ENCODE data around the gene SCN9A.
"Not testable (repeated sequence)": the region's sequence is repeated elsewhere in the genome, so short reads cannot be mapped to it uniquely, and the experiment has no call there.

The SCN9A gene

DNA sequence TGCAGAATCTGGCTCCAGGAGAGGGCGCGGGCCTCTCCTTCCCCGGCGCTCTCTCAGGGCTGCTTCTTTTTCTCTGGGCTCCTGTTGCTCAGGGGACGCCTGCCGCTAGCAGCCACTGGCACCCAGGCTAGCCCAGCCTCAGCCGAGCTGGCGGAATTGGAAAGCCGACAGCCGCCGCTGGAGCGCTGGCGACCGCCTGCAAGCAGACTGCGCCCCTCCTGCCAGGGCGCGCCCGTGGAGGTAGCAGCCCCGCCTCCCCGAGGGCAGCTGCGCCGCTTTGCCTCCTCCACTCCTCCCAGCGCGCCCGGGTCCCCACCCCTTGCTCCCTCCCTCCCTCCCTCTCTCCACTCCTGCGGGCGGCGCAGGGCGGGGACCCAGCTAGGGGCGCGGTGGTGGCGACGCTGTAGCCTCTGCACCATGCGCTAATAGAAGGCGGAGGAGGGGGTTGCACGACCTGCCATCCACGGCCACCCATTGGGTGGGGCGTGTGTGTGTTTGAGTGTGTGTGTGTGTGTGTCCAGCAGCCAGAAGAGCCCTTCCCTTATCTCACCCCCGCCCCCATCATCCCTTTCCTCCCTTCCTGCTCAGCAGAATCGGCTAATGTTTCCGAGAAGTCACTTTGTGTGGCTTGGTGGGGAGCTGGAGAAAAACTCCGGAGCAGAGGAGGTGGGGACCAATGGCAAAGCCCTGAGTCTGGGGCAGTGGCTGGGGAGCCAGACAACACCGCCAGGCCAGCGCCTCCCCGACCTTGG, at the start of gene SCN9A:
SCN9A (minus strand) TSS at position 209 of the 752 bp plus-strand sequence. CDS start 64,188 bp downstream, outside the sequence.
- peak; percentile 83 for DNase-seq

DNA sequence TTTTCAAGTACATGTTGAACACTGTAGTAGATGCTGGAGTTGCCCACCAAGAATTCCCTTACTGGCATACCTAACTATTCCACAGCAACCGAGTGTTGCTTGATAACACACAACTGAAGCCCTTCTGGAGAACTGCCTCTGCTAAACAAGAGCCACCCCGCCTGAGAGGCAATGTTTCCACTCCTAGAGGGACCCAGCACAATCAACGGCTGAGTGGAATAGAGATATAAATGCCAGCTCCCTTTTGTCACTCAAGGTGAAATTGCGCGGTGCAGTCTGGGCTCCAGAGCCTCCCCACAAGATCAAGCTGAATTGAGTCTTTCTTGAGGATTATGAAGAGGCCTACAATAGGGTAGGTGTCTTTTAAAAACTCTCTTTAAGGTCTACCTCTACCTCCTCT, 49.1 kb upstream of the SCN9A start:
- no peak for DNase-seq

DNA sequence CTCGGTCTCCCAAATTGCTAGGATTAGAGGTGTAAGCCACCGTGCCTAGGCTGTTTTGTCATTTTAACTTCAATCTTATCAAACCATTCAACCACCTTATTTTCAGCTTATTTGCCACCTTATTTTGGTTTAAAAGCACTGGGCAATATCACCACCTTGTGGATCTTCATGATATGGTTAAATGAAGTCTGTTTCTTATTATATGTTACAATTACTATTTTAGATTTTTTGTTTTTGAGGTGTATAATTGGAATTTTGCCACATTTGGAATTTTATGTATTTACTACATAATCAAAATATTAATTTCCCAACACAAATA, 43.8 kb upstream of the SCN9A start:
- DNase-seq = no peak

DNA sequence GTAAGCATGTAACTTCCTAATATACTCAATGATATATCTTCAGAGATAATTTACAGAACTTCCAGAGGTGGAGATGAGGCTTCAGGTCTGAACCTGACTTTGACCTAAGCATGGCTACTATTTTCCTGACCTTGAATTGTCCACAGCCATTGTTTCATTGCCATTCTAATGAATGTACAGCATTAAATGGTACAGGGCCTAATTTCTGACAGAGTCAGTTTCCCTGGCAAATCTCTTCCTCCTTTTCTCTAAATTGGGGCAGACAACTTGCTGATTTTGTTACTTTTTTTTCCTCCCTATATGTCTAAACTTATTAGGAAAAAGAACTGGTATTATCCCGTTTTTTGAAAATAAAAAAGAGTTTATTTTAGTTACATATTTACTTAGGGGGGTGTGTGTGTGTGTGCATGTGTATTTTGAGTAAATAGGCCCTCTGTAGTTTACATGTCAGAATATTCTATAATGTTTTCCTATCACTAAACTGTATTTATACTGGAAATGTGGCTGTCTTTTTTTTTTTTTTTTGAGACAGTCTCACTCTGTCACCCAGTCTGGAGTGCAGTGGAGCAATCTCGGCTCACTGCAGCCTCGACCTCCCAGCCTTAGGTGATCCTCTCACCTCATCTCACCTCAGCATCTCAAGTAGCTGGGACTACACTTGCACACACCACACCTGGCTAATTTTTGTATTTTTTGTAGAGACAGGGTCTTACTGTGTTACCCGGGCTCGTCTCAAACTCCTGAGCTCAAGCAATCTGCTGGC, 43.3 kb upstream of the SCN9A start:
- DNase-seq = no peak

DNA sequence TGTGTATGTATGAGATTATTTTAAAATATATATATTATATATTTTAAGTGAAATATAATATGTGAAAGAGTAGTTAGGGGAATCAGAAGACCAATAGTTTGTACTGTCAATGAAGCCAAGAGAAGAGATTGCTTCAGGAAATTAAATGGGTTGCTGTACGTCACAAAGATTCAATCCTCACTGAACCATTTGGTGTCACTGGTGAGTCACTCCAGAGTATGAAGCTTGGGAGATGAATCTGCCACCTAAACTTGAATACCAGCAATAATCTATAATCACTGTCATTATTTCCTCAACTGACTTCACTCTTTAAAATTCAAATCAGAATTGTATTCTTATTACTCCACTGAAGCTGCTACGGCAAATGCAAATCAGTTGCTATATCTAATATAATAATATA, 41.9 kb upstream of the SCN9A start:
- DNase-seq = no peak

DNA sequence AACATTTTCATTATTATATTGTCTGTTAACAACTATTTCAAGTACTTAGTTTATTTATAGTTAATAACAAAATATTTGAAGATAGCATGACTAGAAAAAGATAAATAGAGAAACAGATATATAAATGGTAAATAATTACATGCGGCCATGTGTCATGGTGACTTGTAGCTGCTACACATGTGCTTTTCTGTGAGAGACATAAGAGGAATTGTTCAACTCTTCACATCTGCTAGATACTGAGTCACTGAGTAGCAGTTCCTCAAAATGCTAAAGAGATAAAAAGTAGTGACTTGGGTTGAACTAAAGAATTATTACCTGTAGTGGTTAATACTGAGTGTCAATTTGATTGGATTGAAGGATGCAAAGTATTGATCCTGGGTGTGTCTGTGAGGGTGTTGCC, 37.5 kb upstream of the SCN9A start:
- DNase-seq = no peak

DNA sequence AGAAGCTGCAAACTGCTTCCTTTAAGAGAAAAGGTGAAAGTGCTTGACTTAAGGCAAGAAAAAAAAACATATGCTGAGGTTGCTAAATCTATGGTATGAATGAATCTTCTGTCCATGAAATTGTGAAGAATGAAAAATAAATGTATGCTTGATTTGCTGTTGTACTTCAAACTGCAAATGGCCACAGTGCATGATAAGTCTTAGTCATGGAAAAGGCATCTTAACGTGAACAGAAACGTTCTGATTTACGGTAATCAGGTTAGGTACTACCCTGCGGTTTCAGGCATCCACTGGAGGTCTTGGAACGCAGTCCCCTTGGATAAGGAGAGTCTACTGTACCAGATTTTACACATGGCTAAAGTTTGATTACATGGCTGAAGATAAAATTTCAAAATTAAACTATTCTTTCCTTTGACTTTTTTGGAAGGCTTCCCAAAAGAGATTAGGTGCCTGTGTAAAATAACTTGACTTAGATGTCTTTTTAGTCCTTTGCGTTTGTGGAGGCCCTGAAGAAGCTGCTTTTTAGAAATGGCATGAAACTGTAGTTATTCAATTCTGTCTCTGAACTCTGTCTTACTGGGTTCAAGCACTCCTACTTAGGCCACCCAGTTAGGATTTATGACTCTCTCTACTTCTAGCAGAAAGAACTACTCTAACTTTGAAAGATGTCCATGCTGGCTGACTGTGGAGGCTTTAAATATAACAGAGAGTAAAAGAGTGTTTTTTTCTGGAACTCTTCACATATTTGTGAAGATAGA, 35.9 kb upstream of the SCN9A start:
- DNase-seq = no peak

DNA sequence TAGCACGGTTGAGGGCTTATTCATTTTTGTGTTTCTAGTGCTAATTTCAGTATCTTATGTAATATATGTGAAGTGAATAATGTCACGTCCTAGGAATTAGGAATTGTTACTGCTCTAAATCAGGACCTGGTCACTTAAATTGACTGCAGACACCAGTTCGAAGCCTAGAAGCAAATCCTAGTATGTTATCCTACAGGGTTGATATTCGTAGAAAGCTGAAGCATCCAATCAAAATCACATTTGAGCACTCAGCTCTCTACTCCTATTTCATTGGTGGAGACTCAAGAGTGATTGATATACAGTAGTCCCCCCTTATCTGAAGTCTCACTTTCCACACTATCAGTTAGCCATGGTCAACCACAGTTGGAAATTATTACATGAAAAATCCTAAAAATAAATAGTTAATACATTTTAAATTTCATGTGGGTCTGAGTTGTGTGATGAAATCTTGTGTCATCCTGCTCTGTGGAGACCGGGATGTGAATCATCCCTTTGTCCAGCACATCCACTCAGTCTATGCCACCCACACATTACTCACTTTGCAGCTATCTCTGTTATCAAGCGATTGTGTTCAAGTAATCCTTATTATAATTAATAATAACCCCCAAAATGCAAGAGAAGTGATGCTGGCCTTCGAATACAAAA, 35.2 kb upstream of the SCN9A start:
- no peak for DNase-seq

DNA sequence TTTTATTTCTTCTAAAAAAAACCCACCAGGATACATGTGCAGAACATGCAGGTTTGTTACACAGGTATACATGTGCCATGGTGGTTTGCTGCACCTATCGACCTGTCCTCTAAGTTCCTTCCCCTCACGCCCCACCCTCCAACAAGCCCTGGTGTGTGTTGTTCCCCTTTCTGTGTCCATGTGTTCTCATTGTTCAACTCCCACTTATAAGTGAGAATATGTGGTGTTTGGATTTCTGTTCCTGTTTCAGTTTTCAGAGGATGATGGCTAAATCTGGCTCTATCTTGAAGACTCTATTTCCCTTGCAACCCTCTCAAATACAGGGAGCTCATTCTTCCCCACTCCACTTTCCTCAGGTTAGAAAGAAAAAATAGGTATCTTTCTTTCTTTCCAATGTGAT, 32.0 kb upstream of the SCN9A start:
- not testable (repeated sequence) for DNase-seq

DNA sequence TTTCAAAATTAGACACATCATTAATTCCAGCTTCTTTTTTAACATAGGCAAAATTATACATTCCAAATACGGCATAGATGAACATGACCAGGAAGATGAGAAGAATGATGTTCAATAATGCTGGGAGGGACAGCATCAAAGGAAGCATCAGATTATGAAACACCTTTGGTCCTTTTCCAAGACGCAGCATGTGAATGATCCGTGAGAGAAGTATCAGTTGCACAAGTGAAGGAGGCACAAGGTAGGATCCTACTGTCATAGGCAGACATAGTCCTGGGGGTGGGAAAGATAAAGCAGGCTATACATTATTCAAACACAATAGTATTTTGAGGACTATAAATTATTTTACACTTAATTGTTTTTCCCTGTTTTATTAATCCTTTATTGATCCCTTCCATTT, 30.6 kb upstream of the SCN9A start:
- no peak for DNase-seq

DNA sequence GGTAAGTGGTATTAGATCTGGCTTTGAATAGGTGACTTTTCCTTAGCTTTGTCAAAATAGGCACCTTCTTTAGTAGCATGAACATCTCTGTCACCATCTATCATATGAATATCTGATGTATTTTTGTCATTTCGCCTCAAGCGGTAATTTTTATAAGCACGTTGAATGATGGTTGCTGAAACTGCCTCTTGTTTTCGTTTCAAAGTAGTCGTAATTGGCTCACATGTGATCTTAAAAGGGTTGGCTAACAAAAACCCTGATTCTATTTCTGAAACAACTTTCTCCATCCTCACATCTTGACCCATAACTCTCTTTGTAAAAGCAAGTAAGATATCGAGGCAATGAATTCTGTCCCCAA, 29.8 kb upstream of the SCN9A start:
- DNase-seq = no peak

DNA sequence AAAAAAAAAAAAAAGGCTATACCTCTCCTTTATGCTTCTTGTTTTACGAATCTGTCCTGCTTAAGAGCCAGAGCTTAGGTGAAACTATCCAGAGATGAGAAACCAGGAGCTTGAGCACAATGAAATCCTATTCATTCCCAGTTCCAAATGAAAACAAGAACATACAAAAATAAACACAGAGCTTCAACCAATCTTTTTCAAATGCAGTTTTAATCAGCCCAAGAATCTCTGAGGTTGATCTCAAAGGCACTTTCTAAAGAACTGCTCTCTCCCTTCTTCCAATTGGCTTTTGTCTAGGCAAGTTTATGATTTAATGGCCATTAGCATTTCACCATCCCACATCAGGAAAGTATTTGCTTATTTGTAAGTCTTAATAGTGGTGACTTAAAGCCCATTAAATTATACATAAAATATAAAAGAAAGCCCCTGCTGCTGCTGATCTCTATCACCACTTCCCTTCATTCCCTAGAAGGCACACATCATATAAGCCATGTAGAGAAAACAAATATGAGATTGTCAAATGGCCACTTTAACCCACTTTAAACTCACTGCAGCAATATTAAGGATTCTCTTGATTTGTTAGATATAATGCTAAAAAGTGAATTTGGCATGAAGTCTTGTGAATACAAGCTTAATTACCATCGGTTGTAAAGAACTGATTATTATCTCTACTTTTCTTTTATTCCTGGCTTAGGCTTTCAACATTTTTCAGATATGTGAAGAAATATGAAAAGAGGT, 29.3 kb upstream of the SCN9A start:
- DNase-seq = no peak

DNA sequence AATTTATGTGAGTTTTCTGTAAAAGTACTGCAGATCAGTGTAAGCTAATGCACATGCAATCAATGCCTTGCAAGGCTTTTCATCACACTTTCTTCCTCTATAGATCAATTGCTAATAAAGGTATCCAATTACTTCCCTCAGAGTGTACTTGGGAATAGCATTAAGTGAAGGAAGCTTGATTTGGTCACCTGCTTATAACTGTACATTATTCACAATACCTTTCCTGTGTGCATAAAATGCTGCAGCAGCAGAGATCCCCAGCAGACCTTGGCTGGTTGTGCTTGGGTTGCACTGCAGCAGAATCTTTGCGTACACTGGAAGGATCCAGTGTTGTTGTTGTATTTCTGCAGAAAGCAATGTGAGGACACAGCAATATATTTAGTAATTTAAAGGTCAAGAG, 18.5 kb upstream of the SCN9A start:
- no peak for DNase-seq

DNA sequence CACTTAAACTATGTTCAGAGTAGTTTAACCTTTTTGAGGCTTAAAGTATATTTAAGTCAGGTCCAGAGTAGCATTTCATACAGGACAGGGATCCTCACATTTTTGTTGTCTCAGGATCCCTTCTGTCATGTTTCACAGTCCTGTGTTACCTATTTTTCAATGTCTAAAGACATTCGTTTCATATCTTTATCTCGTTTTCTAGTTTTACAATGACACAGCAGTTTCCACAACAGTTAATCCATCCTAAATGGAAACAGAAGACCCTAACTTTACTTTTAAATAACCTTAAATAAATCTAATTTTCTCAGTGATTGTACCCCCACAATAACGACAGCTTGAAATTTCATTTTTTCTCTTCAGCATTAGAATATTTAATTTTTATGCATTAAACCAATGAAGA, 17.3 kb upstream of the SCN9A start:
- no peak for DNase-seq

DNA sequence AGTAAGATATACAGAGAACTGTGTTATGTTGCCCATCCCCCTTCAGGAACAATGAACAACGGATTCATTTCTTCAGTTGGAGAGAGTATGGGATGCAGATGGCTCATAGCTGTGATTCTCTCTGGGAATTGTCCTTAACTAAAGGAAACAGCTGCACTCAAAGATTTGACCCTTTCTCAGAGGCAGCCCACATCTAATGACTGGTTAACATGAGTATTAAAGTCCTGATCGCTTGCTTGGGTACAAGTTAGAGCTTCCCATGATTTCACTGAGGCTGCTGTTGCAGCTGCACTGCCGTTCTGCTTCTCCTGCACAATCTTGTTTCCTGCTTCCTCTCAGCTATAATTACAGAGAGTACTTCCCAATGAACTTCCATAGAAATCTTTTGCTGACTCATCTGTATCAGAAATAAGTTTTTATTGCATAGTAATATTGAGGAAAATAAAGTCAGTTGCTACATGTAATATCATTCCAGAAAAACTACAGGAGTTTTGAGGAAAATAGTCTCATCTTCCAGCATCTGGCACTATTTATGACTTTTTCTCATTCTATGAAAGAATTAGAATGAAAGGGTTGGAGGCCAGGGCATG, 12.8 kb upstream of the SCN9A start:
- DNase-seq = no peak

DNA sequence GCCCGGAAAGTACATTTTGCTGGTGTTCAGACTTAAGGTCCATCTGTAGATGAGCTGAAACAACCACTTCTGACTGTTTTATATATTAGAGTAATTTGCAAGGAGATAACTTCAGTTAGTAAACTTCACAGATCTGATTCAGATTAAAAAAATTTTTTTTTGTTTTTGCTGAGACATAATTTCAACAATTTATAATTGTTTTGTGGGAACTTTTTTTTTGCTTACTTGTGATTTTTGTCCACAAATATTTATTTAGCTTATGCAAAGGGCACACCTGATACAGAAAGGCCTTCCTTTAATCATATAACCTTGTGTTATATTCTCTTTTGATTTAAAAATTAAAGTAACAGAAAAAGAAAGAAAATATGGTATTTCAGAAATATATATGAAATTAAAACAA, 9.6 kb upstream of the SCN9A start:
- no peak for DNase-seq

DNA sequence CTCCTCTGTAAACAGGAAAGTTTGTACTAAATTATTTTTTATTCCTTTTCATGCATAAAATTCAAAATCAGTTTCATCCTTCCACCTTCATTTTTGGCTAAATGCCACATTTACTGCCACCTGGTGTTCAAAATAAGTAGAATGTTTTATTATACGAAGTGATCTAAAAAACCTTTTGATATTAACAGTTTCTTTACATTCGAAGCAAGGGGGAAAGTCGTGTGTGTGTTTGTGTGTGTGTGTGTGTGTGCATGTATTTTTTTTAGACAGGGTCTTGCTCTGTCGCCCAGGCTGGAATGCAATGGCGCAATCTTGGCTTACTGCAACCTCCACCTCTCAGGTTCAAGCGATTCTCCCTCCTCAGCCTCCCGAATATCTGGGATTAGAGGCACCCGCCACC, 9.0 kb upstream of the SCN9A start:
- DNase-seq = no peak

DNA sequence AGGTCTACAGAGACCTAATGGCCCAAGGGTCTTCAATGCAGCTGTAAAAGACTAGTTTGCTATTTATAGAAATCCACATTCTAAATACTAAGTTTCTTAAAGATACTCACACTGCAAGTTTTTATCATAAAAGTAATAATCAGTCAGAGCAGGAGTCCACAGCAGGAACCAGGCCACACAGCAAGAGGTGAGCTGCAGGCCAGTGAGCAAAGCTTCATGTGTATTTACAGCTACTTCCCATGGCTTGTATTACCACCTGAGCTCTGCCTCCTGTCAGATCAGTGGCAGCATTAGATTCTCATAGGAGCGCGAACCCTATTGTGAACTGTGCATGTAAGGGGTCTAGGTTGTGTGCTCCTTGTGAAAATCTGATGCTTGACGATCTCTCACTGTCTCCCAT, 6.7 kb upstream of the SCN9A start:
- no peak for DNase-seq

DNA sequence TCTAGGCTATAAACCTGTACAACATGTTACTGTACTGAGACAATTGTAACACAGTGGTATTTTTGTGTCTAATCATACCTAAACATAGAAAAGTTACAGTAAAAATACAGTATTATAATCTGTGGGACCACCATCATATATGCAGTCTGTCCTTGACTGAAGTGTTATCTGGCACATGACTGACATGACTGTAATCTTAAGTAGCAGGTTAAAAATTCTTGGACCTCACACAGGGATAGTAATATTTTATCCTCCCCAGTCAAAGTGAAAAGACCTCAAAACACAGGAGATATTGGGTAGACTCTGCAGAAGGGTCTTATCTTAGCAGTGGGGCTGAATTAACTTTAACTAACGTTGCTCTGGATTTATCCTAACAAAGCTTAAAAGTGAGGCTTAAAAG, 4.9 kb upstream of the SCN9A start:
- DNase-seq = no peak

DNA sequence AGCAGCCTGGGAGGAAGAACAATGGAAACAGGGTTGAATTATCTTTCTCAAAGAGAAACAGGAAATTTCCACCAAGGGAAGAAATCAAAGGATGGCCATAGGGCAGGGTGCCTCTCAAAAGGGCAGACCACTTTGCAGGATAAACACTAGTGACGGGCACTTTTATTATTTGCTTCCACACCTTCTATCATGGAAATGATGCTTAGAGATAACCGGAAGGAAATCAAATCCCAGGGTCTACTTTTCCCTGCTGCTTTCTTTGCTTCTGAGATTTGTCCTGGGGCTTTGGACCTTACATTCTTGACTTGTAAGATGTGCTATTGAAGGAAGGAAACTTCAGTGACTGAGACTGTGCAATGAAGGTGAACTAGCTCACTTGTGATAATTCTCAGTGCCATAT, 1.1 kb upstream of the SCN9A start:
- DNase-seq = no peak

DNA sequence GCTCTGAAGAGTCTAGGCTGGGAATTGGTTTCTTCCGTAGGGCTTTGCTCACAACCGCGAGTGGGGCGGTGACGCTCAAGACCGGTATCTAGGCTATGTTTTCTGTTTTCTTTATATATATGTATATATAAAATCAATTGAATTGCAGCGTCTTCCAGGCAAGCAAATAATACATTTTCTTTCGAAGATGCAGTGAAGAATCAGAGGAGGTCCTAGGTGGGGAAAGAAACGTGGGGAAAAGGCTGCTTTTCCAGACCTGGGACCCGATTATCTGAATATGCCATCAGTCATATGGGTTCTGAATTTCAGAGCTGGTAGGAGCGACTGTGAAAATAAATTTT, 714 bp upstream of the SCN9A start:
- DNase-seq = no peak

DNA sequence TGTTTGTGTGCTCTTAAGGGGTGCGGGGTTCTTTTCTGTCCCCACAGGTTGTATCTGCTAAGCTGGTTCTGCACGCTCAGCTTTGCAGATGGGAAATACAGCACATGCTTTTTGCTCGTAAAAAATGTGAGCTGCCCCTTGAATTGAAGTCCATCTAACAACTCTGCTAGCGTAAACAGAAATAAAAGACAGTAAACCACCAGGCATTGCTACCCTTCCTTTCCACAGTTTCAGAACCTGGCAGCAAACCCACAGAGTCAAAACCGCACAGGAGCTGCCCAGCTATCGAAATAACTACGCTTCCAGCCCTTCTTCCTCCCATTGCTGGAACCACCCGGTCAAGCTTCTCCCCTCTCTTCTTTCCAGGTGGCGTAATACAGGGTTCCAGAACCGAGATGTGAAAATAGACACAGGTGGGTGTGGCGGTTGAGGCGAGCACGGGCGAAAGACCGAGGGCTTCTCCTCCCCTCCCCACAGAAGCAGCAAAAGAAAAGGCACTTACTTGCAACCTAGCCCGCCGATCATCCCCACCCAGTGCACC, 479 bp downstream of the SCN9A start:
- DNase-seq = no peak
